HEK293 (cell line): ENCODE data around the gene UTP4.

Experiments
- CTCF ChIA-PET: fragments of 350-600 bp; formaldehyde crosslinking; extraction: SDS; loops from one replicate; lab custom pipeline; 2021; ENCODE audit warnings: antibody characterized with exemption; lab: Yijun Ruan, JAX
- POLR2A ChIA-PET: fragments of 300-600 bp; formaldehyde crosslinking; extraction: SDS; loops from one replicate; lab custom pipeline; 2020; ENCODE audit warnings: antibody characterized with exemption, inconsistent platforms; lab: Yijun Ruan, JAX
- H3K27ac ChIP-seq: fragments of 200-500 bp; sonication (Bioruptor generic); 2 replicates; pipeline ENCODE4 v1.5.1; 2014; ENCODE audit warnings: low read depth, low read length, control low read depth, inconsistent platforms; ENCODE audit errors: extremely low read depth
- H3K36me3 ChIP-seq, 2 experiments: fragments of 200-500 bp in 1 of 2; sonication (Bioruptor generic) in 1 of 2; 1 replicate in 1 of 2; 2 replicates in 1 of 2; pipeline ENCODE4 v1.5.1; 2014 to 2017; ENCODE audit warnings: inconsistent platforms in 2 of 2, low read length in 2 of 2; ENCODE audit not compliant: control insufficient read depth in 2 of 2, insufficient read depth in 1 of 2
- H3K4me1 ChIP-seq: fragments of 200-500 bp; sonication (Bioruptor generic); 2 replicates; pipeline ENCODE4 v1.5.1; 2014; ENCODE audit warnings: mild to moderate bottlenecking, low read length, inconsistent platforms; ENCODE audit not compliant: control insufficient read depth, insufficient read depth
- H3K4me3 ChIP-seq: 2 replicates; pipeline ENCODE4 v1.5.1; 2011; ENCODE audit warnings: low read depth, mild to moderate bottlenecking, control low read depth, low read length, moderate library complexity
- H3K9me3 ChIP-seq: fragments of 200-500 bp; sonication (Bioruptor generic); 2 replicates; pipeline ENCODE4 v1.5.1; 2014; ENCODE audit warnings: low read depth, low read length, inconsistent platforms; ENCODE audit not compliant: control insufficient read depth, insufficient read depth
- EGR2 ChIP-seq: fragments of 450-650 bp; formaldehyde crosslinking; IDR thresholded peaks from 2 replicates; pipeline ENCODE4 v1.5.1; 2016; ENCODE audit warnings: low read depth, missing biosample characterization, missing genetic modification characterization
- KLF10 ChIP-seq: fragments of 450-650 bp; IDR thresholded peaks from 2 replicates; pipeline ENCODE4 v1.5.1; 2018; ENCODE audit warnings: missing biosample characterization, mild to moderate bottlenecking, missing genetic modification characterization
- MZF1 ChIP-seq: fragments of 450-650 bp; formaldehyde crosslinking; IDR thresholded peaks from 2 replicates; pipeline ENCODE4 v1.5.1; 2017; ENCODE audit warnings: missing biosample characterization, missing genetic modification characterization, borderline replicate concordance
- WT1 ChIP-seq: fragments of 450-650 bp; formaldehyde crosslinking; IDR thresholded peaks from 2 replicates; pipeline ENCODE4 v1.5.1; 2016; ENCODE audit warnings: missing biosample characterization, missing genetic modification characterization
- ZFHX2 ChIP-seq: fragments of 450-650 bp; formaldehyde crosslinking; conservative IDR thresholded peaks from 2 replicates; pipeline ENCODE4 v1.5.1; 2016; ENCODE audit warnings: missing biosample characterization, missing genetic modification characterization
- ZNF146 ChIP-seq: fragments of 450-650 bp; formaldehyde crosslinking; IDR thresholded peaks from 2 replicates; pipeline ENCODE4 v1.5.1; 2016; ENCODE audit warnings: missing biosample characterization, missing genetic modification characterization
- ZNF184 ChIP-seq: fragments of 450-650 bp; IDR thresholded peaks from 2 replicates; pipeline ENCODE4 v1.5.1; 2018; ENCODE audit warnings: missing biosample characterization, mild to moderate bottlenecking, missing genetic modification characterization
- ZNF248 ChIP-seq: fragments of 450-650 bp; formaldehyde crosslinking; IDR thresholded peaks from 2 replicates; pipeline ENCODE4 v1.5.1; 2017; ENCODE audit warnings: missing biosample characterization, missing genetic modification characterization
- ZNF292 ChIP-seq: fragments of 450-650 bp; formaldehyde crosslinking; IDR thresholded peaks from 2 replicates; pipeline ENCODE4 v1.5.1; 2016; ENCODE audit warnings: low read depth, missing biosample characterization, missing genetic modification characterization, borderline replicate concordance
- ZNF350 ChIP-seq: fragments of 450-650 bp; formaldehyde crosslinking; IDR thresholded peaks from 2 replicates; pipeline ENCODE4 v1.5.0; 2017; ENCODE audit warnings: missing biosample characterization, mild to moderate bottlenecking, missing genetic modification characterization
- ZNF48 ChIP-seq: fragments of 450-650 bp; formaldehyde crosslinking; IDR thresholded peaks from 2 replicates; pipeline ENCODE4 v1.5.1; 2016; ENCODE audit warnings: missing biosample characterization, missing genetic modification characterization
- ZNF514 ChIP-seq: fragments of 450-650 bp; formaldehyde crosslinking; IDR thresholded peaks from 2 replicates; pipeline ENCODE4 v1.5.1; 2016; ENCODE audit warnings: missing biosample characterization, missing genetic modification characterization
- ZSCAN23 ChIP-seq: fragments of 450-650 bp; formaldehyde crosslinking; IDR thresholded peaks from 2 replicates; pipeline ENCODE4 v1.5.1; 2016; ENCODE audit warnings: missing biosample characterization, missing genetic modification characterization
- TF ChIP-seq, protein P1 (sequence below): fragments of 450-650 bp; IDR thresholded peaks from 2 replicates; pipeline ENCODE4 v1.5.1; 2018; ENCODE audit warnings: missing biosample characterization, missing genetic modification characterization
- TF ChIP-seq, protein P2 (sequence below): fragments of 450-650 bp; formaldehyde crosslinking; IDR thresholded peaks from 2 replicates; pipeline ENCODE4 v1.5.1; 2016; ENCODE audit warnings: missing biosample characterization, missing genetic modification characterization
- TF ChIP-seq, protein P3 (sequence below): fragments of 450-650 bp; formaldehyde crosslinking; IDR thresholded peaks from 2 replicates; pipeline ENCODE4 v1.5.1; 2016; ENCODE audit warnings: missing biosample characterization, missing genetic modification characterization, borderline replicate concordance
- TF ChIP-seq, protein P4 (sequence below): fragments of 450-650 bp; formaldehyde crosslinking; conservative IDR thresholded peaks from 2 replicates; pipeline ENCODE4 v1.5.1; 2016; ENCODE audit warnings: low read depth, missing biosample characterization, missing genetic modification characterization

The UTP4 gene

DNA sequence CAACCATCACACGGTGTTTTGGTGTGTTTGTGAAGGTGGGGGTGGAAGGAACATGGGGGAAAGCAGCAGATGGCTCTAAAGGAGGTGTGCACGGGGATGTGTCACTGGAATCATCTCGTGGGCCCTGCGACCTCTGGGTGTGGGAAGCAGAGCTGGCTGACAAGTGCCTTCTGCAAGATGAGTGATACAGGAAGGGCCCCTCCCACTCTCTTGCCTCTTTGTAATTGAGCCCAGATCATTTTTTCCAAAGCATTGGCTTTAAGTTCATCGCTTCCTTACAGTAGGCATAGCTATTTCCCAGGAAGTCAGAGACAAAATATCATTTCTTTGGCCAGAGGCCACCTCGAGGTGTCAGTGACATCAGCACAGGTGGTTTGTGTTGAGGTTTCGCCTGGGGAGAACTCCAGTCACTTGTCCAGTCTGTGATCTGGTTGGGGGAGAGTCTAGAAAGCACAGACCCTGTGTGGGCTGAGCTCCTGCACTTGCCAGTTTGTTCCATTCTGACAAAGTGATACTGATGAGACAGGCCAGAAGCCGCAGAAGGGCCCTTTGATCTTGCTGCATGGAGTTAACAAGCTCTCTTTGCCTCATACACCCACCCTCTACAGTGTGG is 33.9 kb downstream of the UTP4 start:
- CTCF ChIA-PET = interaction anchor here (0.6 to 1.2 kb wide), 4 partner anchors 19 to 75 kb away, joined by 3 to 5 read pairs (median 4); no protein-coding TSS in a partner anchor
- Histone ChIP-seq H3K4me3 (no peak overlapping the region), H3K4me1 (peaks cover 10% of the 10 kb centered on the region; the same call in 1 of the 2 replicates), H3K36me3 (peaks cover 26 to 71% of the 10 kb centered on the region in 2 experiments), H3K27ac (no peak overlapping the region)
- POLR2A ChIA-PET = interaction anchor here (1.3 kb wide), 1 partner anchor 16 kb away, joined by 3 read pairs; no protein-coding TSS in a partner anchor
- TF ChIP-seq ZFHX2 (tag by site-specific recombination) (peak; percentile 64), EGR2 (peak; percentile 89), ZNF184 (tag by site-specific recombination) (no peak)
- TF ChIP-seq, all 188 proteins: peak for 2
- H3K9me3 ChIP-seq = no peaks in the 10 kb centered on the region

DNA sequence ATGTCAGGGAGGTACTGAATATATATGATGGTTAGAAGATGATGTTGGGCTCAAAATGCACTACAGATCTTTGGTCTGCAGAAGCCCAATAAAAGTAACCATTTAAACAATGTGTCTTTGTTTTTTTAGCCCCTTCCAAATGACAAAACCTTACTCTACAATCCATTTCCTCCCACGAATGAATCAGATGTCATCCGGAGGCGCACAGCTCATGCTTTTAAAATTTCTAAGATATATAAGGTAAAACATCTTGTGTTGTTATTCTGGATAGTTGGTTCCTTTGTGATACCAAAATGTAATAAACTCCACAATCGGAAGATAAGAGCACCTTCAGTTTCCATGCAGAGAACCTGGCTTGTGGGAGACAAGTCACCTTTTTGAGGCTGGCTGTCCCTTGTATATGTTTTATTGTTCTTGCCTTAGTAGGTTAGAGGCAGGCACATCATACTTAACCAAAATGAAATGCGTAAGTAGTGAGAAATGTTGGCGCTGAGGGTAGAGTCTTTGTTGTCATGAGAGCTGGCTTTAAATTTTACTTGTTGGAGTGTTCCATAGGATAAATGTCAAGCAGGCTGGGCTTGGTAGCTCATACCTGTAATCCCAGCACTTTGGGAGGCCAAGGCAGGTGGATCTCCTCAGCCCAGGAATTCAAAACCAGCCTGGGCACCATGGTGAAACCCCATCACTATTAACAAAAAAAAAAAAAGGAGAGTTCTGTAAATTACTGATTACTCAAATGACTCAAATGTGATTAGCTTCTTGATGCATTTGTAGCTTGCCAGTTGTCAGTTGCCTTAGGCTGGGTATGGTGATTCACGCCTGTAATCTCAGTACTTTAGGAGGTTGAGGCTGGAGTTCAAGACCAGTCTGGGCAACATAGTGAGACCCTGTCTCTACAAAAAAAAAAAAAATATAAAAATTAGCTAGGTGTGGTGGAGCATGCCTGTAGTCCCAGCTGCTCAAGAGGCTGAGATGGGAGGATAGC is 34.8 kb downstream of the UTP4 start:
- ChIA-PET CTCF (interaction anchor here (0.6 to 1.2 kb wide), 5 partner anchors 20 to 546 kb away, joined by 3 to 5 read pairs (median 3); no protein-coding TSS in a partner anchor), POLR2A (interaction anchor here (1.3 kb wide), 1 partner anchor 15 kb away, joined by 3 read pairs; no protein-coding TSS in a partner anchor)
- no peak overlapping the region for H3K27ac ChIP-seq
- H3K9me3 ChIP-seq = no peaks in the 10 kb centered on the region
- H3K4me1 ChIP-seq = peaks cover 10% of the 10 kb centered on the region; the same call in 1 of the 2 replicates
- H3K4me3 ChIP-seq = no peak overlapping the region
- peaks cover 26 to 66% of the 10 kb centered on the region in 2 experiments for H3K36me3 ChIP-seq
- TF ChIP-seq ZNF292 (tag by site-specific recombination) (no peak), ZNF48 (no peak), KLF10 (tag by site-specific recombination) (no peak), ZNF514 (no peak), WT1 (tag by site-specific recombination) (no peak), ZNF248 (tag by site-specific recombination) (no peak), ZNF146 (tag by site-specific recombination) (no peak), ZNF350 (tag by site-specific recombination) (no peak), MZF1 (tag by site-specific recombination) (no peak), ZSCAN23 (tag by site-specific recombination) (no peak)
- TF ChIP-seq, protein P1, sequence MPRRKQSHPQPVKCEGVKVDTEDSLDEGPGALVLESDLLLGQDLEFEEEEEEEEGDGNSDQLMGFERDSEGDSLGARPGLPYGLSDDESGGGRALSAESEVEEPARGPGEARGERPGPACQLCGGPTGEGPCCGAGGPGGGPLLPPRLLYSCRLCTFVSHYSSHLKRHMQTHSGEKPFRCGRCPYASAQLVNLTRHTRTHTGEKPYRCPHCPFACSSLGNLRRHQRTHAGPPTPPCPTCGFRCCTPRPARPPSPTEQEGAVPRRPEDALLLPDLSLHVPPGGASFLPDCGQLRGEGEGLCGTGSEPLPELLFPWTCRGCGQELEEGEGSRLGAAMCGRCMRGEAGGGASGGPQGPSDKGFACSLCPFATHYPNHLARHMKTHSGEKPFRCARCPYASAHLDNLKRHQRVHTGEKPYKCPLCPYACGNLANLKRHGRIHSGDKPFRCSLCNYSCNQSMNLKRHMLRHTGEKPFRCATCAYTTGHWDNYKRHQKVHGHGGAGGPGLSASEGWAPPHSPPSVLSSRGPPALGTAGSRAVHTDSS (tag by site-specific recombination) = no peak
- TF ChIP-seq, protein P2, sequence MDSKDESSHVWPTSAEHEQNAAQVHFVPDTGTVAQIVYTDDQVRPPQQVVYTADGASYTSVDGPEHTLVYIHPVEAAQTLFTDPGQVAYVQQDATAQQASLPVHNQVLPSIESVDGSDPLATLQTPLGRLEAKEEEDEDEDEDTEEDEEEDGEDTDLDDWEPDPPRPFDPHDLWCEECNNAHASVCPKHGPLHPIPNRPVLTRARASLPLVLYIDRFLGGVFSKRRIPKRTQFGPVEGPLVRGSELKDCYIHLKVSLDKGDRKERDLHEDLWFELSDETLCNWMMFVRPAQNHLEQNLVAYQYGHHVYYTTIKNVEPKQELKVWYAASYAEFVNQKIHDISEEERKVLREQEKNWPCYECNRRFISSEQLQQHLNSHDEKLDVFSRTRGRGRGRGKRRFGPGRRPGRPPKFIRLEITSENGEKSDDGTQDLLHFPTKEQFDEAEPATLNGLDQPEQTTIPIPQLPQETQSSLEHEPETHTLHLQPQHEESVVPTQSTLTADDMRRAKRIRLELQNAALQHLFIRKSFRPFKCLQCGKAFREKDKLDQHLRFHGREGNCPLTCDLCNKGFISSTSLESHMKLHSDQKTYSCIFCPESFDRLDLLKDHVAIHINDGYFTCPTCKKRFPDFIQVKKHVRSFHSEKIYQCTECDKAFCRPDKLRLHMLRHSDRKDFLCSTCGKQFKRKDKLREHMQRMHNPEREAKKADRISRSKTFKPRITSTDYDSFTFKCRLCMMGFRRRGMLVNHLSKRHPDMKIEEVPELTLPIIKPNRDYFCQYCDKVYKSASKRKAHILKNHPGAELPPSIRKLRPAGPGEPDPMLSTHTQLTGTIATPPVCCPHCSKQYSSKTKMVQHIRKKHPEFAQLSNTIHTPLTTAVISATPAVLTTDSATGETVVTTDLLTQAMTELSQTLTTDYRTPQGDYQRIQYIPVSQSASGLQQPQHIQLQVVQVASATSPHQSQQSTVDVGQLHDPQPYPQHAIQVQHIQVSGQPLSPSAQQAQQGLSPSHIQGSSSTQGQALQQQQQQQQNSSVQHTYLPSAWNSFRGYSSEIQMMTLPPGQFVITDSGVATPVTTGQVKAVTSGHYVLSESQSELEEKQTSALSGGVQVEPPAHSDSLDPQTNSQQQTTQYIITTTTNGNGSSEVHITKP = no peak
- TF ChIP-seq, protein P3, sequence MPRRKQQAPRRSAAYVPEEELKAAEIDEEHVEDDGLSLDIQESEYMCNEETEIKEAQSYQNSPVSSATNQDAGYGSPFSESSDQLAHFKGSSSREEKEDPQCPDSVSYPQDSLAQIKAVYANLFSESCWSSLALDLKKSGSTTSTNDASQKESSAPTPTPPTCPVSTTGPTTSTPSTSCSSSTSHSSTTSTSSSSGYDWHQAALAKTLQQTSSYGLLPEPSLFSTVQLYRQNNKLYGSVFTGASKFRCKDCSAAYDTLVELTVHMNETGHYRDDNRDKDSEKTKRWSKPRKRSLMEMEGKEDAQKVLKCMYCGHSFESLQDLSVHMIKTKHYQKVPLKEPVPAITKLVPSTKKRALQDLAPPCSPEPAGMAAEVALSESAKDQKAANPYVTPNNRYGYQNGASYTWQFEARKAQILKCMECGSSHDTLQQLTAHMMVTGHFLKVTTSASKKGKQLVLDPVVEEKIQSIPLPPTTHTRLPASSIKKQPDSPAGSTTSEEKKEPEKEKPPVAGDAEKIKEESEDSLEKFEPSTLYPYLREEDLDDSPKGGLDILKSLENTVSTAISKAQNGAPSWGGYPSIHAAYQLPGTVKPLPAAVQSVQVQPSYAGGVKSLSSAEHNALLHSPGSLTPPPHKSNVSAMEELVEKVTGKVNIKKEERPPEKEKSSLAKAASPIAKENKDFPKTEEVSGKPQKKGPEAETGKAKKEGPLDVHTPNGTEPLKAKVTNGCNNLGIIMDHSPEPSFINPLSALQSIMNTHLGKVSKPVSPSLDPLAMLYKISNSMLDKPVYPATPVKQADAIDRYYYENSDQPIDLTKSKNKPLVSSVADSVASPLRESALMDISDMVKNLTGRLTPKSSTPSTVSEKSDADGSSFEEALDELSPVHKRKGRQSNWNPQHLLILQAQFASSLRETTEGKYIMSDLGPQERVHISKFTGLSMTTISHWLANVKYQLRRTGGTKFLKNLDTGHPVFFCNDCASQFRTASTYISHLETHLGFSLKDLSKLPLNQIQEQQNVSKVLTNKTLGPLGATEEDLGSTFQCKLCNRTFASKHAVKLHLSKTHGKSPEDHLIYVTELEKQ (tag by site-specific recombination) = no peak
- TF ChIP-seq, protein P4, sequence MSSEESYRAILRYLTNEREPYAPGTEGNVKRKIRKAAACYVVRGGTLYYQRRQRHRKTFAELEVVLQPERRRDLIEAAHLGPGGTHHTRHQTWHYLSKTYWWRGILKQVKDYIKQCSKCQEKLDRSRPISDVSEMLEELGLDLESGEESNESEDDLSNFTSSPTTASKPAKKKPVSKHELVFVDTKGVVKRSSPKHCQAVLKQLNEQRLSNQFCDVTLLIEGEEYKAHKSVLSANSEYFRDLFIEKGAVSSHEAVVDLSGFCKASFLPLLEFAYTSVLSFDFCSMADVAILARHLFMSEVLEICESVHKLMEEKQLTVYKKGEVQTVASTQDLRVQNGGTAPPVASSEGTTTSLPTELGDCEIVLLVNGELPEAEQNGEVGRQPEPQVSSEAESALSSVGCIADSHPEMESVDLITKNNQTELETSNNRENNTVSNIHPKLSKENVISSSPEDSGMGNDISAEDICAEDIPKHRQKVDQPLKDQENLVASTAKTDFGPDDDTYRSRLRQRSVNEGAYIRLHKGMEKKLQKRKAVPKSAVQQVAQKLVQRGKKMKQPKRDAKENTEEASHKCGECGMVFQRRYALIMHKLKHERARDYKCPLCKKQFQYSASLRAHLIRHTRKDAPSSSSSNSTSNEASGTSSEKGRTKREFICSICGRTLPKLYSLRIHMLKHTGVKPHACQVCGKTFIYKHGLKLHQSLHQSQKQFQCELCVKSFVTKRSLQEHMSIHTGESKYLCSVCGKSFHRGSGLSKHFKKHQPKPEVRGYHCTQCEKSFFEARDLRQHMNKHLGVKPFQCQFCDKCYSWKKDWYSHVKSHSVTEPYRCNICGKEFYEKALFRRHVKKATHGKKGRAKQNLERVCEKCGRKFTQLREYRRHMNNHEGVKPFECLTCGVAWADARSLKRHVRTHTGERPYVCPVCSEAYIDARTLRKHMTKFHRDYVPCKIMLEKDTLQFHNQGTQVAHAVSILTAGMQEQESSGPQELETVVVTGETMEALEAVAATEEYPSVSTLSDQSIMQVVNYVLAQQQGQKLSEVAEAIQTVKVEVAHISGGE (tag by site-specific recombination) = no peak
